HCT116 (cell line): ENCODE measurements around the gene CALN1. TPM values are rescaled to one million over a fixed set of nuclear protein-coding genes. Genes with fewer than 3 reads are reported as not detected.

Experiments
- ATAC-seq: fragments of 200-7000 bp; cut with Tn5 transposase; 2 replicates; pipeline ENCODE4 v1.9.1; 2020; ENCODE audit warnings: mild to moderate bottlenecking, moderate library complexity
- BruUV-seq: library from RNA; stranded (reverse); fragments of 400-500 nt; replicated peaks from 2 replicates; lab custom pipeline; 2021; lab: Mats Ljungman, UMichigan
- CTCF ChIA-PET: fragments of 300-600 bp; sonication (Branson Sonifier 250); formaldehyde crosslinking; loops from one replicate; lab custom pipeline; 2021; ENCODE audit warnings: antibody characterized with exemption; lab: Charles Lee
- POLR2A ChIA-PET: fragments of 300-600, 350-600 bp; sonication (Branson Sonifier 250); formaldehyde crosslinking; loops from one replicate; lab custom pipeline; 2021; ENCODE audit warnings: antibody characterized with exemption; lab: Charles Lee
- RAD21 ChIA-PET, 2 experiments: fragments of 300-600 bp; sonication (Branson Sonifier 250); formaldehyde crosslinking; loops; one replicate each; lab custom pipeline; 2023; ENCODE audit warnings: low total read pairs in 2 of 2; ENCODE audit not compliant: uncharacterized antibody in 2 of 2, unreplicated experiment in 2 of 2, low non-redundant PET in 1 of 2; lab: Charles Lee
- DNase-seq: peaks from one replicate; pipeline ENCODE4 v3.0.0-alpha.2; 2010; ENCODE audit warnings: low read depth, low spot score
- H2AFZ ChIP-seq: fragments of 200-600 bp; shearing (Covaris generic), sonication (generic); 2 replicates; pipeline ENCODE4 v1.6.1; 2017; ENCODE audit warnings: low read depth, mixed run types, mixed read lengths, antibody characterized with exemption, low read length; ENCODE audit not compliant: poor library complexity, severe bottlenecking
- H3K27ac ChIP-seq: 2 replicates; pipeline ENCODE4 v1.5.1; 2012; ENCODE audit warnings: low read depth, low read length
- H3K27me3 ChIP-seq: fragments of 200-600 bp; sonication (generic); 2 replicates; pipeline ENCODE4 v1.6.1; 2016; ENCODE audit warnings: mixed run types, low read length, mixed read lengths; ENCODE audit not compliant: insufficient read depth
- H3K36me3 ChIP-seq, 2 experiments: fragments of 200-500 bp in 1 of 2; fragments of 200-600 bp in 1 of 2; sonication (Bioruptor generic) in 1 of 2; sonication (generic) in 1 of 2; 2 replicates each; pipeline versions ENCODE4 v1.5.1 to v1.6.1; 2014 to 2016; ENCODE audit warnings: low read length in 2 of 2, inconsistent platforms in 1 of 2, mixed read lengths in 1 of 2, mixed run types in 1 of 2; ENCODE audit not compliant: insufficient read depth in 2 of 2, control insufficient read depth in 1 of 2
- H3K4me1 ChIP-seq, 2 experiments: fragments of 200-600 bp in 1 of 2; sonication (generic) in 1 of 2; 2 replicates each; pipeline versions ENCODE4 v1.5.1 to v1.6.1; 2012 to 2017; ENCODE audit warnings: low read length in 2 of 2, inconsistent platforms in 1 of 2, mild to moderate bottlenecking in 1 of 2, mixed read lengths in 1 of 2, mixed run types in 1 of 2, moderate library complexity in 1 of 2; ENCODE audit not compliant: insufficient read depth in 2 of 2, control insufficient read depth in 1 of 2
- H3K4me2 ChIP-seq: fragments of 200-600 bp; sonication (generic); 2 replicates; pipeline ENCODE4 v1.6.1; 2017; ENCODE audit warnings: mixed run types, low read length, mixed read lengths
- H3K4me3 ChIP-seq, 2 experiments: fragments of 200-600 bp in 1 of 2; sonication (generic) in 1 of 2; replicated peaks in 1 of 2; 2 replicates each; pipeline ENCODE4 v1.5.1; 2011 to 2016; ENCODE audit warnings: low read length in 2 of 2, control low read depth in 1 of 2, low read depth in 1 of 2, mild to moderate bottlenecking in 1 of 2, mixed read lengths in 1 of 2, mixed run types in 1 of 2
- H3K79me2 ChIP-seq: fragments of 200-600 bp; sonication (generic); 2 replicates; pipeline ENCODE4 v1.6.1; 2017; ENCODE audit warnings: mild to moderate bottlenecking, mixed run types, low read length, moderate library complexity, mixed read lengths; ENCODE audit not compliant: insufficient read depth
- H3K9ac ChIP-seq: fragments of 200-600 bp; sonication (generic); 2 replicates; pipeline ENCODE4 v1.6.1; 2016; ENCODE audit warnings: low read length, mixed read lengths
- H3K9me2 ChIP-seq: fragments of 200-600 bp; sonication (generic), shearing (Covaris generic); 2 replicates; pipeline ENCODE4 v1.6.1; 2017; ENCODE audit warnings: mixed run types, mild to moderate bottlenecking, moderate library complexity; ENCODE audit not compliant: insufficient read depth
- H3K9me3 ChIP-seq, 2 experiments: fragments of 200-500 bp in 1 of 2; fragments of 200-600 bp in 1 of 2; sonication (Bioruptor generic) in 1 of 2; sonication (generic) in 1 of 2; 2 replicates each; pipeline ENCODE4 v1.6.1; 2014 to 2017; ENCODE audit warnings: low read length in 2 of 2, mixed read lengths in 2 of 2, inconsistent platforms in 1 of 2, low read depth in 1 of 2, mild to moderate bottlenecking in 1 of 2, mixed run types in 1 of 2, moderate library complexity in 1 of 2; ENCODE audit not compliant: control insufficient read depth in 1 of 2, insufficient read depth in 1 of 2
- H4K20me1 ChIP-seq: fragments of 200-600 bp; sonication (generic), shearing (Covaris generic); 2 replicates; pipeline ENCODE4 v1.6.1; 2017; ENCODE audit warnings: mixed run types, mild to moderate bottlenecking, moderate library complexity; ENCODE audit not compliant: insufficient read depth
- CEBPB ChIP-seq: IDR thresholded peaks from 2 replicates; pipeline ENCODE4 v1.6.1; 2012; ENCODE audit warnings: low read depth
- ELF1 ChIP-seq: IDR thresholded peaks from 2 replicates; pipeline ENCODE4 v1.6.1; 2012; ENCODE audit warnings: low read depth, borderline replicate concordance
- FOSL1 ChIP-seq: IDR thresholded peaks from 2 replicates; pipeline ENCODE4 v1.6.1; 2012; ENCODE audit warnings: low read depth
- JUND ChIP-seq: IDR thresholded peaks from 2 replicates; pipeline ENCODE4 v1.6.1; 2012
- POLR2A ChIP-seq: IDR thresholded peaks from 2 replicates; pipeline ENCODE4 v1.7.0; 2011; ENCODE audit warnings: borderline replicate concordance; ENCODE audit not compliant: insufficient read depth, insufficient read length; ENCODE audit errors: extremely low read depth
- POLR2AphosphoS5 ChIP-seq: IDR thresholded peaks from 2 replicates; pipeline ENCODE4 v1.6.1; 2011; ENCODE audit warnings: mild to moderate bottlenecking, low read depth, low read length, moderate library complexity
- RAD21 ChIP-seq: IDR thresholded peaks from 2 replicates; pipeline ENCODE4 v1.6.1; 2012; ENCODE audit warnings: low read depth, mild to moderate bottlenecking
- YY1 ChIP-seq: IDR thresholded peaks from 2 replicates; pipeline ENCODE4 v1.6.1; 2011; ENCODE audit warnings: low read length, low read depth, moderate library complexity, mild to moderate bottlenecking; ENCODE audit not compliant: insufficient replicate concordance; ENCODE audit errors: extremely low read depth
- ZFX ChIP-seq: fragments of 450-650 bp; IDR thresholded peaks from 2 replicates; pipeline ENCODE4 v1.6.1; 2017
- intact Hi-C: fragments of 100-400 bp; cut with micrococcal nuclease; formaldehyde crosslinking; loops from 2 replicates; pipeline ENCODE4 v1.10.0; 2022
- total RNA-seq: library from RNA; stranded (reverse); gene quantifications from one replicate; pipeline ENCODE4 v1.2.1, GENCODE V29; 2021; ENCODE audit not compliant: unreplicated experiment
- TF ChIP-seq, protein P1 (sequence below): IDR thresholded peaks from 2 replicates; pipeline ENCODE4 v1.6.1; 2011; ENCODE audit warnings: mild to moderate bottlenecking, low read length, moderate library complexity; ENCODE audit not compliant: insufficient replicate concordance; ENCODE audit errors: extremely low read depth
- TF ChIP-seq, protein P2 (sequence below): IDR thresholded peaks from 2 replicates; pipeline ENCODE4 v1.6.1; 2012
- TF ChIP-seq, protein P3 (sequence below): IDR thresholded peaks from 2 replicates; pipeline ENCODE4 v1.6.1; 2012
- TF ChIP-seq, protein P4 (sequence below): IDR thresholded peaks from 2 replicates; pipeline ENCODE4 v1.6.1; 2012; ENCODE audit warnings: low read depth
- TF ChIP-seq, protein P5 (sequence below), 3 experiments: fragments of 200-600 bp in 1 of 3; sonication (generic) in 1 of 3; IDR thresholded peaks in 2 of 3; conservative IDR thresholded peaks in 1 of 3; 2 replicates each; pipeline ENCODE4 v1.5.1; 2012 to 2017; ENCODE audit warnings: low read depth in 2 of 3, low read length in 2 of 3, antibody characterized with exemption in 1 of 3, borderline replicate concordance in 1 of 3, control low read depth in 1 of 3, mild to moderate bottlenecking in 1 of 3, mixed read lengths in 1 of 3, mixed run types in 1 of 3, moderate library complexity in 1 of 3; ENCODE audit not compliant: insufficient read depth in 1 of 3

CALN1 gene
- total RNA-seq, 1 experiment from 2014 or later, result 0.17 TPM

DNA sequence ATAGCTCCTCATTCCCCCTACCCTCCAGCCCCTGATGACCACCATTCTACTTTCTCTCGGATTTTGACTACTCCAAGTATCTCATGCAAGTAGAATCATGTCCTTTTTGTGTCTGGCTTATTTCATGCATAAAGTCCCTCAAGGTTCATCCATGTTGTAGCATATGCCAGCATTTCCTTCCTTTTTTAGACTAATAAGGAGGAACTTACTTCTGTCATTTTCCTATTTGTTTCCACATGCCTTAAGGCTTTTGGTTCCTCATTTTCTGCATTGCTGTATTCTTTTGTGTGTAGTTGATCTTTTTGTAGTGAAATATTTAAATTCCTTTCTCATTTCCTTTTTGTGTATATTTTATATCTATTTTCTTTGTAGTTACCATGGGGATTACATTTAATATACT lies 376.9 kb downstream of the CALN1 start:
- Histone ChIP-seq H3K27ac (no peak overlapping the region), H4K20me1 (no peaks in the 10 kb centered on the region), H3K9ac (no peak overlapping the region)
- intact Hi-C loops, result no loop called here
- ChIA-PET CTCF (no interaction called here), POLR2A (no interaction called here)
- no peak for ATAC-seq
- DNase-seq, result no peak
- TF ChIP-seq RAD21 (no peak), ELF1 (no peak), ZFX (no peak), JUND (no peak), FOSL1 (no peak), CEBPB (no peak)
- TF ChIP-seq, protein P1, sequence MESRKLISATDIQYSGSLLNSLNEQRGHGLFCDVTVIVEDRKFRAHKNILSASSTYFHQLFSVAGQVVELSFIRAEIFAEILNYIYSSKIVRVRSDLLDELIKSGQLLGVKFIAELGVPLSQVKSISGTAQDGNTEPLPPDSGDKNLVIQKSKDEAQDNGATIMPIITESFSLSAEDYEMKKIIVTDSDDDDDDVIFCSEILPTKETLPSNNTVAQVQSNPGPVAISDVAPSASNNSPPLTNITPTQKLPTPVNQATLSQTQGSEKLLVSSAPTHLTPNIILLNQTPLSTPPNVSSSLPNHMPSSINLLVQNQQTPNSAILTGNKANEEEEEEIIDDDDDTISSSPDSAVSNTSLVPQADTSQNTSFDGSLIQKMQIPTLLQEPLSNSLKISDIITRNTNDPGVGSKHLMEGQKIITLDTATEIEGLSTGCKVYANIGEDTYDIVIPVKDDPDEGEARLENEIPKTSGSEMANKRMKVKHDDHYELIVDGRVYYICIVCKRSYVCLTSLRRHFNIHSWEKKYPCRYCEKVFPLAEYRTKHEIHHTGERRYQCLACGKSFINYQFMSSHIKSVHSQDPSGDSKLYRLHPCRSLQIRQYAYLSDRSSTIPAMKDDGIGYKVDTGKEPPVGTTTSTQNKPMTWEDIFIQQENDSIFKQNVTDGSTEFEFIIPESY, result no peak
- TF ChIP-seq, all 23 proteins: peak for 0
- no peaks in the 10 kb centered on the region for H3K79me2 ChIP-seq
- no peak overlapping the region for H3K4me3 ChIP-seq
- no peak overlapping the region for H2AFZ ChIP-seq
- no peaks in the 10 kb centered on the region for H3K27me3 ChIP-seq
- H3K9me3 ChIP-seq, result peaks cover 0 to 5% of the 10 kb centered on the region in 2 experiments; a peak in 2 of 4 replicates
- H3K36me3 ChIP-seq, result no peaks in the 10 kb centered on the region
- H3K4me1 ChIP-seq, result no peaks in the 10 kb centered on the region
- BruUV-seq, result no TSS peak
- RAD21 ChIA-PET, result no interaction called here
- H3K4me2 ChIP-seq, result no peak overlapping the region
- H3K9me2 ChIP-seq, result no peaks in the 10 kb centered on the region

DNA sequence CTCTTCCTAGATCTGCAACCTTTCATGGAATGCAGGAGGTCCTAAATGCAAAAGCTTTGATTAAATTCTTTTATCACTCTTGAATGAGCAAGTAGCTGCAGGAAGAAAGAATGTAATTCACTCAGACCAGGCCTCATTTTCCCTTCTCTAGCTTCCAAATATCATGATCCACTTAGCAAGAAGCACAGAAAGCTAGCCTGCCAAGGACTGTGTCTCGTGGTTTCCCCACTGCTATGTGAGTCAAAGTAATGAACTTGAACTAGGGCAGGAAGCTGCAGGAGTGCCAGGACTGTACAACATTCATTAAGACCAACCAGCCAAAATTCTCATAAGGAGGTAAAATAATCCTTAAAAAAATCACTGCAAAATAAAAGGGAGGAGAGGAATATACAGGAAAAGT lies 379.2 kb downstream of the CALN1 start:
- no peaks in the 10 kb centered on the region for H3K79me2 ChIP-seq
- H3K36me3 ChIP-seq, result no peaks in the 10 kb centered on the region
- BruUV-seq, result no TSS peak
- no peak overlapping the region for H3K9ac ChIP-seq
- ChIA-PET POLR2A (no interaction called here), RAD21 (no interaction called here), CTCF (no interaction called here)
- H3K27ac ChIP-seq, result no peak overlapping the region
- no peaks in the 10 kb centered on the region for H3K4me1 ChIP-seq
- intact Hi-C loops, result no loop called here
- DNase-seq (no peak), ATAC-seq (no peak)
- no peaks in the 10 kb centered on the region for H3K9me2 ChIP-seq
- no peak overlapping the region for H3K4me3 ChIP-seq
- H3K27me3 ChIP-seq, result no peaks in the 10 kb centered on the region
- H3K4me2 ChIP-seq, result no peak overlapping the region
- no peaks in the 10 kb centered on the region for H4K20me1 ChIP-seq
- no peak overlapping the region for H2AFZ ChIP-seq
- H3K9me3 ChIP-seq, result peaks cover 0 to 5% of the 10 kb centered on the region in 2 experiments; a peak in 1 of 4 replicates
- TF ChIP-seq, protein P2, sequence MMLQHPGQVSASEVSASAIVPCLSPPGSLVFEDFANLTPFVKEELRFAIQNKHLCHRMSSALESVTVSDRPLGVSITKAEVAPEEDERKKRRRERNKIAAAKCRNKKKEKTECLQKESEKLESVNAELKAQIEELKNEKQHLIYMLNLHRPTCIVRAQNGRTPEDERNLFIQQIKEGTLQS, result no peak
- TF ChIP-seq, protein P3, sequence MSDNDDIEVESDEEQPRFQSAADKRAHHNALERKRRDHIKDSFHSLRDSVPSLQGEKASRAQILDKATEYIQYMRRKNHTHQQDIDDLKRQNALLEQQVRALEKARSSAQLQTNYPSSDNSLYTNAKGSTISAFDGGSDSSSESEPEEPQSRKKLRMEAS, result no peak
- TF ChIP-seq FOSL1, result no peak
- TF ChIP-seq POLR2A, result no peak
- no peak for TF ChIP-seq YY1
- TF ChIP-seq POLR2AphosphoS5, result no peak
- TF ChIP-seq, protein P4, sequence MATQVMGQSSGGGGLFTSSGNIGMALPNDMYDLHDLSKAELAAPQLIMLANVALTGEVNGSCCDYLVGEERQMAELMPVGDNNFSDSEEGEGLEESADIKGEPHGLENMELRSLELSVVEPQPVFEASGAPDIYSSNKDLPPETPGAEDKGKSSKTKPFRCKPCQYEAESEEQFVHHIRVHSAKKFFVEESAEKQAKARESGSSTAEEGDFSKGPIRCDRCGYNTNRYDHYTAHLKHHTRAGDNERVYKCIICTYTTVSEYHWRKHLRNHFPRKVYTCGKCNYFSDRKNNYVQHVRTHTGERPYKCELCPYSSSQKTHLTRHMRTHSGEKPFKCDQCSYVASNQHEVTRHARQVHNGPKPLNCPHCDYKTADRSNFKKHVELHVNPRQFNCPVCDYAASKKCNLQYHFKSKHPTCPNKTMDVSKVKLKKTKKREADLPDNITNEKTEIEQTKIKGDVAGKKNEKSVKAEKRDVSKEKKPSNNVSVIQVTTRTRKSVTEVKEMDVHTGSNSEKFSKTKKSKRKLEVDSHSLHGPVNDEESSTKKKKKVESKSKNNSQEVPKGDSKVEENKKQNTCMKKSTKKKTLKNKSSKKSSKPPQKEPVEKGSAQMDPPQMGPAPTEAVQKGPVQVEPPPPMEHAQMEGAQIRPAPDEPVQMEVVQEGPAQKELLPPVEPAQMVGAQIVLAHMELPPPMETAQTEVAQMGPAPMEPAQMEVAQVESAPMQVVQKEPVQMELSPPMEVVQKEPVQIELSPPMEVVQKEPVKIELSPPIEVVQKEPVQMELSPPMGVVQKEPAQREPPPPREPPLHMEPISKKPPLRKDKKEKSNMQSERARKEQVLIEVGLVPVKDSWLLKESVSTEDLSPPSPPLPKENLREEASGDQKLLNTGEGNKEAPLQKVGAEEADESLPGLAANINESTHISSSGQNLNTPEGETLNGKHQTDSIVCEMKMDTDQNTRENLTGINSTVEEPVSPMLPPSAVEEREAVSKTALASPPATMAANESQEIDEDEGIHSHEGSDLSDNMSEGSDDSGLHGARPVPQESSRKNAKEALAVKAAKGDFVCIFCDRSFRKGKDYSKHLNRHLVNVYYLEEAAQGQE, result no peak
- TF ChIP-seq, protein P5, sequence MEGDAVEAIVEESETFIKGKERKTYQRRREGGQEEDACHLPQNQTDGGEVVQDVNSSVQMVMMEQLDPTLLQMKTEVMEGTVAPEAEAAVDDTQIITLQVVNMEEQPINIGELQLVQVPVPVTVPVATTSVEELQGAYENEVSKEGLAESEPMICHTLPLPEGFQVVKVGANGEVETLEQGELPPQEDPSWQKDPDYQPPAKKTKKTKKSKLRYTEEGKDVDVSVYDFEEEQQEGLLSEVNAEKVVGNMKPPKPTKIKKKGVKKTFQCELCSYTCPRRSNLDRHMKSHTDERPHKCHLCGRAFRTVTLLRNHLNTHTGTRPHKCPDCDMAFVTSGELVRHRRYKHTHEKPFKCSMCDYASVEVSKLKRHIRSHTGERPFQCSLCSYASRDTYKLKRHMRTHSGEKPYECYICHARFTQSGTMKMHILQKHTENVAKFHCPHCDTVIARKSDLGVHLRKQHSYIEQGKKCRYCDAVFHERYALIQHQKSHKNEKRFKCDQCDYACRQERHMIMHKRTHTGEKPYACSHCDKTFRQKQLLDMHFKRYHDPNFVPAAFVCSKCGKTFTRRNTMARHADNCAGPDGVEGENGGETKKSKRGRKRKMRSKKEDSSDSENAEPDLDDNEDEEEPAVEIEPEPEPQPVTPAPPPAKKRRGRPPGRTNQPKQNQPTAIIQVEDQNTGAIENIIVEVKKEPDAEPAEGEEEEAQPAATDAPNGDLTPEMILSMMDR (IDR thresholded peaks at IDR 0.05 in 2 of 3, conservative IDR thresholded peaks at IDR 0.05 in 1 of 3; ENCODE audit: borderline replicate concordance in 1 of 3, insufficient read depth in 1 of 3, low read depth in 2 of 3, low read length in 2 of 3), result no peak
- TF ChIP-seq JUND, result no peak
